ENCODE measurements around the gene LRRC2. TPM values are rescaled to one million over a fixed set of nuclear protein-coding genes. Genes with fewer than 3 reads are reported as not detected.

The LRRC2 gene
- total RNA-seq, 1 donor from 2014 or later, result 0.15 TPM

Other genes with a start within 250 kb of the LRRC2 start
- gene CCR2, start 212.2 kb downstream of the LRRC2 start, total RNA-seq, result 80.8 and 82.8 TPM in 2 replicates
- 54.3 and 60.8 TPM in 2 replicates for gene CCR5, start 195.4 kb downstream of the LRRC2 start, total RNA-seq
- 6.0 and 6.8 TPM in 2 replicates for gene CCRL2, start 159.0 kb downstream of the LRRC2 start, total RNA-seq
- gene LTF, start 101.4 kb downstream of the LRRC2 start, total RNA-seq, result not detected in 2 replicates
- not detected in 2 replicates for gene RTP3, start 68.3 kb downstream of the LRRC2 start, total RNA-seq
- not detected in 2 replicates for gene FAM240A, start 46.2 kb upstream of the LRRC2 start, total RNA-seq
- gene ALS2CL, start 127.4 kb upstream of the LRRC2 start, total RNA-seq, result 1.6 and 1.9 TPM in 2 replicates
- gene TMIE, start 135.1 kb upstream of the LRRC2 start, total RNA-seq, result not detected in 2 replicates
- not detected in 2 replicates for gene PRSS50, start 151.6 kb upstream of the LRRC2 start, total RNA-seq